Upper lobe of left lung (tissue), 4 donors: ENCODE data around the gene PNPLA6.

Experiments used
- POLR2AphosphoS5 ChIP-seq, 2 donors: sonication (generic); formaldehyde crosslinking; IDR thresholded peaks; one replicate each; pipeline ENCODE4 v1.5.1; 2017; ENCODE audit warnings: antibody characterized with exemption in 2 of 2
- TF ChIP-seq, protein P1 (sequence below), 6 experiments: fragments of 450-650 bp in 4 of 6; fragments of 200-600 bp in 2 of 6; sonication (generic) in 2 of 6; IDR thresholded peaks; one replicate each; pipeline ENCODE4 v1.5.1; 2016 to 2019; ENCODE audit warnings: antibody characterized with exemption in 6 of 6

GRCh38 chr19:7545300-7545699 lies 9.8 kb downstream of the PNPLA6 start:
- TF ChIP-seq, protein P1, sequence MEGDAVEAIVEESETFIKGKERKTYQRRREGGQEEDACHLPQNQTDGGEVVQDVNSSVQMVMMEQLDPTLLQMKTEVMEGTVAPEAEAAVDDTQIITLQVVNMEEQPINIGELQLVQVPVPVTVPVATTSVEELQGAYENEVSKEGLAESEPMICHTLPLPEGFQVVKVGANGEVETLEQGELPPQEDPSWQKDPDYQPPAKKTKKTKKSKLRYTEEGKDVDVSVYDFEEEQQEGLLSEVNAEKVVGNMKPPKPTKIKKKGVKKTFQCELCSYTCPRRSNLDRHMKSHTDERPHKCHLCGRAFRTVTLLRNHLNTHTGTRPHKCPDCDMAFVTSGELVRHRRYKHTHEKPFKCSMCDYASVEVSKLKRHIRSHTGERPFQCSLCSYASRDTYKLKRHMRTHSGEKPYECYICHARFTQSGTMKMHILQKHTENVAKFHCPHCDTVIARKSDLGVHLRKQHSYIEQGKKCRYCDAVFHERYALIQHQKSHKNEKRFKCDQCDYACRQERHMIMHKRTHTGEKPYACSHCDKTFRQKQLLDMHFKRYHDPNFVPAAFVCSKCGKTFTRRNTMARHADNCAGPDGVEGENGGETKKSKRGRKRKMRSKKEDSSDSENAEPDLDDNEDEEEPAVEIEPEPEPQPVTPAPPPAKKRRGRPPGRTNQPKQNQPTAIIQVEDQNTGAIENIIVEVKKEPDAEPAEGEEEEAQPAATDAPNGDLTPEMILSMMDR (IDR thresholded peaks at IDR 0.05): no peak
- TF ChIP-seq POLR2AphosphoS5 (IDR thresholded peaks at IDR 0.05): no peak
